Fibroblast of gingiva (primary cell): ENCODE data around the gene HASPIN.

ENCODE experiments used
- DNase-seq: peaks from one replicate; pipeline ENCODE4 v3.0.0-alpha.2; 2011; ENCODE audit warnings: low read depth

The HASPIN gene

DNA sequence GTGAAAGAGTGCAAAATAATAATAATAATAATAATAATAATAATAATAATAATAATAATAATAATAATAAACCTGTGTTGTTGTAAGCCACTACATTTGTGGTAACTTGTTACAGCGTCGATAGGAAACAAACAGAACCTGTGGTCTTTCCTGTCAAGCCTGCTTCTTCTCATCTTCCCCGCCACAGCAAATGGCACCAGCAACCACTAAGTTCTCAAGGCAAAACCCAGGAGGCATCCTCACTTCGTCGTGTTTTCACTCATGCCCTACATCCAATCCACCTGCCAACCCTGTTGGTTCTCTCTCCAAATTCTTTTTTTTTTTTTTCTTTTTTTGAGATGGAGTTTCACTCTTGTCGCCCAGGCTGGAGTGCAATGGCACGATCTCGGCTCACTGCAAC is 43.1 kb downstream of the HASPIN start:
- DNase-seq: no peak

DNA sequence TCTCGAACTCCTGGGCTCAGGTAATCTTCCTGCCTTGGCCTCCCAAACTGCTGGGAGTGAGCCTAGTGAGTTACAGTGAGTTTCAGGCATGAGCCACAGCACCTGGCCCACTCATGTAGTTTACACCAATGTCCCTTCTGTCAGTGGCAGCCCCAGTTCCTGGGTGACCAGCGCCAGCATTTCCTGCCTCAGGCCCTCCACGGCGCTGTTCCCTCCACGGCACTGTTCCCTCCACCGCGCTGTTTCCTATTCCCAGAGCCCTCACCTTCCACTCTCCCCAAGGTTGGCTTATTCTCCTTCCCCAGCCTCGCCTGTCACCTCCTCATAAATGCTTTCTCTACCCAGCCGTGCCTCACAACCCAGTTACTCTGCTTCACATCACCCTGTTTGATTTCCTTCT is 44.6 kb downstream of the HASPIN start:
- DNase-seq: no peak

DNA sequence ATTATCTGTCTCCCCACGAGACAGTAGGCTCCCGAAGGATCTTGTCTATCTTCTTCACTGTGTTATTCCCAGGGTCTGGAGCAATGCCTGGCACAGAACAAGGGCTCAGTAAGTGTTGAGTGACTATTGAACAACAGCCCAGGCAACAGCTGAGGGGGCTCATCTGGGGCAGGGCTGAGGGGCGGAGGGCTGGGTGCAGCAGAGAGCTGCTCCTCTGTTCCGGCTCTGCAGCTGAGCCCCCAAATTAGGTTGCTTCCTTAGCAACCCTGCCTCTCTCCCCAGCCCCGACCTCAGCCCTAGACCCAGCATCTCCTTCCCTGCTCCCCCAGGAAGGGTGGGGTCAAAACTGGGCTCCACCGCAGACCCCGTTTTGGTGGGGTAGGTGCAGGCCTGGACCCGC is 45.1 kb downstream of the HASPIN start:
- DNase-seq: no peak

DNA sequence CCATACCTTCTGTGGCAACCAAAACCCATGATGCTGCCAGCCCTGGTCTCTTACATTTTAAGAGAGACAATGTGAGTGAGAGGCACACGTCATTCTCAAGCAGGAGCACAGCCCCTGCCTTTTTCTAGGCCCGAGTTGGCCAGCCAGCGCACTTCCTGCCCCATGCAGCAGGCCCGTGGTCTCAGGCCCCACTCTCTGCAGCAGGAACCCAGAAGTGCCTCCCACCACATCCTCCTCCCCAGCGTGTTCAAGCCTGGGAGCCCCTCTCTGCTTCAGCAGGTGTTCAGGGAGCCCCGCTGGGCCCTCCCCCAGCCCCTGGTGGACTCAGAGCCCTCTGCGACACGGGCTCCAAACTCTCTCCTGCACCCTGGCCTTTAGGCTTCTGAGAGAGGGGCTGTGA is 46.8 kb downstream of the HASPIN start:
- no peak for DNase-seq

DNA sequence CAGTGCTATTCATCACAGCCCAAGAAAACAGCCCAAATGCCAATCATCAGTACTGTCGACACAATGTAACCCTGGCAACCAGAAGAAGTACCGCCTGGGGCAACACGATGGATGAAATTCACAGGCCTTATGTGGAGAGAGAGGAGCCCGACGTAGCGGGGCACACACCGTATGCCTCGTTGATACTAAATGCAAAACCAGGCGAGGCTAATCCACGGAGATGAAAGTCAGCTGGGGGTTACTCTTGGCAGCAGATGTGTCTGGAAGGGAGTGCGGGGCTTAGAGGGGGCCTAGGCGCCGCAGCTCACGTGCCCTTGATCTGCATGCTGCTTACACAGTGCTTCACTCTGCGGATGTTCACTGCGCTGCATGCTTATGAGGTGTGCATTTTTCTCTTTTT is 47.4 kb downstream of the HASPIN start:
- DNase-seq: no peak

DNA sequence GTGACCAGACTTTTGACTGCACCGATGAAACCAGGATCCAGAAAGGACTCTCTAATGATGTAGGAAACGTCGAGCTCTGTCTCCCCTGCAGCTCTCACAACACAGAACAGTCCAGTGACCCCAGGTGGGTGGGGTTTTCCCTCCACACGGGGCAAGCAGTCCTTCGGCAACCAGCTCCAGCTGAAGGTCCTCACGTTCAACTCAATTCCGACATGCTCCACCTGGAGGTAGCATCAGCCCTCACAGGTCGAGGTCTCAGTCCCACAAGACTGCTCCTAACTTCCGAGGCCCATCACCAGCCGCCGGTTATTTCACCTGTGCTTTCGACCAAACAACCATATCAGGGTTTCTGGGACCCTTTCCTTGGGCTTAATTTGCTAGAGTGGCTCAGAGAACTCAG is 49.1 kb downstream of the HASPIN start:
- DNase-seq: no peak

DNA sequence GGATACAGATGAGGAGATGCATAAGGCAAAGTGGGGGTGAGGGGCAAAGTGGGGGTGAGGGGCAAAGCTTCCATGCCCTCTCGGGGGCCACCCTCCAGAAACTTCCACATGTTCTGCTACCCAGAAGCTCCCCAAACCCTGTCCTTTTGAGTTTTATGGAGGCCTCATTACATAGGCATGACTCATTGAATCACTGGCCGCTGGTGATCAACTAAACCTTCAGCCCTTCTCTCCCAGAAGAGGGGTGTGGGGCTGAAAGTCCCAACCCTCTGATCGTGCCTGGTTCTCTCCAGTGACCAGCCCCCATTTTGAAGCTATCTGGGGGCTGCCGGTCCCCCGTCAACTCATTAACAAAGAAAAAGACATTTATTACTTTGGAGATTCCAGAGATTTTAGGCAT is 49.8 kb downstream of the HASPIN start:
- no peak for DNase-seq

DNA sequence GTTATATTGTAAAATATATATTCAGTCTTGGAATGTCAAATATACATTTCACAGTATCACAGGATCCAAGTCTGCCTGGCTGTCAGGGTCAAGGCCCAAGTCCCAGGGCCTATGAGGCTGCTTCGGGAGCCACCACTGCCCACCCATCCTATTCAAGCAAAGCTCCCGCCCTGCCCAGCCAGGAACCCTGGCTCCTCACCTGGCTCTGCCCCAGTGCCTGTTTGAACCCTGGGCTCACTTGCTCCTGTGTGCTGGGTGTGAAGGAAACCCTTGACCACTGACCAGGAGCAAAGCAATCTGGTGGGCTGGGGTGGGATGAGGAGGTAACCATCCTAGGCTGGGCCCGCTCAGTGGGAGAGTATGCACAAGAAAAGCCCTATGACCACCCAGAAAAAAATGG is 50.3 kb downstream of the HASPIN start:
- DNase-seq: no peak
